Inflammatory macrophage treated with lipopolysaccharide for 4 hours (primary cell): ENCODE results near the gene COL20A1.

Experiments
- DNase-seq: peaks from one replicate; pipeline ENCODE4 v3.0.0-alpha.2; 2020

COL20A1 gene

DNA sequence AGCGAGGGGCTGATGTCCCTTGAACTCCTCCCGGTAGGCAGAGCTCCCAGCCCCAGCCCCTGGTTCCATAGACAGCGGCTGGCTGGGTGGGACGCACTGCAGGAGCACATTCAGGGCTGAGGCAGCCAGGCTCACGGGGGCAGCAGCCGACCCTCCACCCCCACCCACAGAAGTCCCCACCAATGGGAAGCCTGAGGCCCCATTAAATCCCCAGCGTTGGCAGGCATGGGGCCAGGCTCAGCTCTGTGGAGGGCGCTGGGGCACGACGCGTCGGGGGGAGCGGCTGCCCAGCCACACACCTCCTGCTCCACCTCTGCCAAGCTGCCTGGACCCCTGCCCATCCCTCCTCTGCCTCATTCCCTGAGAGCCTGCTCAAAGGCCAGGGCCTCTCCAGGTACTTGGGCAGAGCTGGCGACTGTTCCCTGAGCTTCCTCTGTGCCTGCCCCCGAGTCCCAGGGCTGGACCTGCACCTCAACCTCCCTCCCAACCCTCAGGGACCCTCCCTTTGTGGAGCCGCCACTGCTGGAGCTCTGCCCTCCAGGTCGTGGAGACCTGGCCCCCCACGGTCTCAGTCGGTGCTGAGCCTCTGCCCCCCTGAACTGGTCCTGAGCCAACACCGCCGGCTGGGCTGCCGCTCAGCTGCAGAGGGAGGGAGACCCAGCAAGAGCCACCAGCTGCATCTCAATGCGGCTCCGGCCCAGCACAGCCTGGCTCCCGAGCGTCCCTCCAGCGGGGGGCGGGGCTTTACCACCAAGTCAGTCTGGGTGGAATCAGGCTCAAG lies 59.0 kb downstream of the COL20A1 start:
- DNase-seq: no peak

GRCh38 chr20:63352811-63353221 lies 59.8 kb downstream of the COL20A1 start:
- no peak for DNase-seq

- DNase-seq: no peak
Observed at GRCh38 chr20:63354636-63355350, 61.8 kb downstream of the COL20A1 start.

GRCh38 chr20:63355781-63356295 lies 62.9 kb downstream of the COL20A1 start:
- no peak for DNase-seq

GRCh38 chr20:63356511-63356910 lies 63.5 kb downstream of the COL20A1 start:
- no peak for DNase-seq

DNA sequence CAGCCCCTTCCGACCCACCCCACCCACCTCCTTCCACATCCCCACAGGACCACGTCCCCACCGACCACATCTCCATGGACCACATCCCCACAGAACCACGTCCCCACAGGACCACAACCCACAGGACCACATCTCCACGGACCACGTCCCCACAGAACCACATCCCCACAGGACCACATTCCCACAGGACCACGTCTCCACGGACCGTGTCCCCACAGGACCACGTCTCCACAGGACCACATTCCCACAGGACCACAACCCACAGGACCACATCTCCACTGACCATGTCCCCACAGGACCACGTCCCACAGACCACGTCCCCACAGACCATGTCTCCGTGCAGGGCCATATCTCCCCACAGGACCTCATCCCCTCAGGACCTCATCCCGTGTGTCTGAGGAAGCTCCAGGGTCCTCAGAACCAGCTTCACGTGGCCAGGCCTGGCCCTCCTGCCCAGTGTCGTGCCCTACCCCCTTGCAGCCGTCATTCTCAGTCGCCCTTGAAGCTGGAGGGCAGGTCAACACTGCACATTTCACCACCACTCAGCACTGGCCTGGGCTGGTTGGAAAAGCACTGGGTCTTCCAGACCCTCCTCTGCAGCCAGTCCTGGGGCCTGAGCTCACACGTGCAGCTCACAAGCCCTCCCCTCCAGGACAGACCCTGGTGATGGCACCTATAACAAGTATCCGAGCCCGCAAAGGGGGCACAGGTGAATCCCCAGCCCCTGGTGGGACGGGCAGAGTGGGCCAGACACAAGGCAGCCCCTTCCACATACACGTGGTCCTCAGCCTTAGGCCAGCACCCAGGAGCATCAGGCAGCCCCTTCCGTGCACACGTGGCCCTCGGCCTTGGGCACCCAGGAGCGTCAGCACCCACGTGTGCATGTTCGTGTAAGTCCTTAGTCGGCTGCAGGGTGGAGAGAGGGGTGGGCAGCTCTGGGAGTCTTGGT lies 64.2 kb downstream of the COL20A1 start:
- DNase-seq: no peak

- DNase-seq: no peak
Observed at GRCh38 chr20:63357921-63358905, 65.2 kb downstream of the COL20A1 start.

- DNase-seq: no peak
Observed at GRCh38 chr20:63359164-63359934, 66.4 kb downstream of the COL20A1 start.

- no peak for DNase-seq
Observed at GRCh38 chr20:63359937-63360849, 67.2 kb downstream of the COL20A1 start.

DNA sequence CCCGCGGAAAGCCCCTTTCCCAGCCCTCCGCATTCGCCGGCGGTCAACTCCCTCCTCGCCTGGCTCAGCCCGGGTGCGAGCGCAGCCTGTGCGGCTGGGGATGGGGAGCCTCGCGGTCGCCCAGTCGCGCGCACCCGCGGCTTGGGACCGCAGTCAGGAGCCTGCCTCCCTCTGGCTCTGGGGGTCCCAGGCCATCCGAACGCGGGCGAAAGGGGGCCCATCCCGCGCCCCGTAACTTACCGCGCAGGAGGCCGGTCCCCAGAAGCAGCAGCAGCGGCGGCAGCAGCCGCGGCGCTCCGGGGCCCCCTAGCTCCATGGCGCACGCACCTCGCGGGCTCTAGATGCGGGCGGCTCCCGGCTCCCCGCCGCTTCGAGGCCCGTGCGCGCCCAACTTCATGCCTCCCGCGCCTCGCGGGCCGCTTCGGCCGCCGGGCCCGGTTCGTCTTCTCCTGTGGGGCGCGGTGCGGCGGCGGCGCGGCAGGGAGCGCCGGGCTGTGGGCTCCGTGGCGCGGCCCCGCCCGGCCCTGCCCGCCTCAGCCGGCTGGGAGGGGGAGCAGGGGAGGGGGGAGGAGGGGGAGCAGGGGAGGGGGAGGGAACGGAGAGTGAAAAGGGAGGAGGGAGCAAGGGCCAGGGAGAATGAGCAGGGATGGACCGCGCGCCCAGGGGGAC lies 68.0 kb downstream of the COL20A1 start, which contains the start of gene CHRNA4:
TSS of gene CHRNA4 (minus strand) at position 500 of the 669 bp plus-strand sequence. CDS start at position 316, 184 bp downstream.
- DNase-seq: no peak

DNA sequence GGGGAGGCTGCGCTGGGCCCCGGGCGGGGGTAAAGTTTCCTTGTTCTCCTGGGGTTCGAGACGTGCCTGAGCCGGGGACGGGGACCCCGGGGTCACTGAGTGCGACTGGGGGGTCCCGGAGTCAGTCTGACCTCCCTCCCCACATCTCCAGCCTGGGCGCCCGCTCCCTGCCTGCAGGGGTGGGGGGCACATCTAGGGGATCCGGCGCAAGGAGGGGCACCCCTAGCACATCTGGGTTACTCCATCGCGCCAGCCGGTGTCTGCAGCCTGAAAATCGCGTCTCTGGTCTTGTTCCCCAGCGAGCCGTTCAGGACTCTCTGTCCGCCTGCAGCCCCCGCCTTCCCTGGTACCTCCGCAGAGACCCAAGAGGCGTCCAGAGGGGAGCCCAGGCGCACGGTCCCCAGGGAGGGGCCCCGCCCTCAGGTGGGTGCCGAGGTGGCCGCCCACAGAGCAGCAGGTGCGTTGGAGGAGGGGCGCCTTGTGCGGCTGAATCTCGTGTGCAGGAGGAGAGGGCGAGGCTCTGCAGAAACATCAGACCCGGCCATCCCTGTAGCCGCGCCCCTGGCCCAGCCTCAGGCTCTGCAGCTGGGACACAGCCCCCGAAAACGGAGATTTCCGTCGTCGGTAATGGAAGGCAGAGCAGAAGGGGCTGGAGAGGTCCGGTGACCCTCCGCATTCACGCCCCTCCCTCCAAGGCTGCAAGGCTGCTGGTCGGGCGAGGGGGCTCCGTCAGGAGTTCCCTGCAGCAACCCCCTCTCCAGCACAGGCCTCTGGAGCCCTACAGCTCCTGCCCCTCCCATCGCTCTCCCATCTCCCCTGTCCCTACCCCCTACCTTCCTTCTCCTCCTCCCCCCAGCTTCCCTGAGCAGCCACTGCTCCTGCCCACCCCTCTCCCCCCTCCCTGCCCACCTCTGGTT lies 68.8 kb downstream of the COL20A1 start:
- DNase-seq: no peak

DNA sequence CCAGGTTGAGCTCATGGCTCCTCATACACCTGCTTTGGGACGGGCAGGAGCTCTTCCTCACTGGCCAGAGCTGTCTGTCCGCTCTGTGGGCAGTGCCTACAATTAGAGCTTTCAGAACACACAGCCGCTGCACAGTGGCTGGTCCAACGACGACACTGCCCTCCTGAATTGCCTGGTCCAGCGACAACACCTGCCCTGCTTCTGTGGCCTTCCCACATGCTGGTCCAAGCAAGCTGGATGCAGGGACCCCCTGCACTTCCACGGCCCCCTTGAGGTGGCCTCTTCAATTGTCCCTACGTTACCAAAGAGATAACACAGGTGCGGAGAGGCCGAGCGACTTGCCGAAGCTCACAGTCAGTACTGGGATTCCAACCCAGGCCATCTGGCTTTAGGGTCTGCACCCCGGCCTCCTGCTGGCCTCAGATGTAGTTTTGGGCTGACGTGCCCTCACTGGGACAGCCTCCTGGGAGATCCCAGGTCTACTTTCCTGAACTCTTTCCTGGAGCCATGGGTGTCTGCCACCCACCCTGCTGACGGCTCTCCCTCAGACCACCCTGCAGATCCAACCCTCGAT lies 69.5 kb downstream of the COL20A1 start:
- no peak for DNase-seq

DNA sequence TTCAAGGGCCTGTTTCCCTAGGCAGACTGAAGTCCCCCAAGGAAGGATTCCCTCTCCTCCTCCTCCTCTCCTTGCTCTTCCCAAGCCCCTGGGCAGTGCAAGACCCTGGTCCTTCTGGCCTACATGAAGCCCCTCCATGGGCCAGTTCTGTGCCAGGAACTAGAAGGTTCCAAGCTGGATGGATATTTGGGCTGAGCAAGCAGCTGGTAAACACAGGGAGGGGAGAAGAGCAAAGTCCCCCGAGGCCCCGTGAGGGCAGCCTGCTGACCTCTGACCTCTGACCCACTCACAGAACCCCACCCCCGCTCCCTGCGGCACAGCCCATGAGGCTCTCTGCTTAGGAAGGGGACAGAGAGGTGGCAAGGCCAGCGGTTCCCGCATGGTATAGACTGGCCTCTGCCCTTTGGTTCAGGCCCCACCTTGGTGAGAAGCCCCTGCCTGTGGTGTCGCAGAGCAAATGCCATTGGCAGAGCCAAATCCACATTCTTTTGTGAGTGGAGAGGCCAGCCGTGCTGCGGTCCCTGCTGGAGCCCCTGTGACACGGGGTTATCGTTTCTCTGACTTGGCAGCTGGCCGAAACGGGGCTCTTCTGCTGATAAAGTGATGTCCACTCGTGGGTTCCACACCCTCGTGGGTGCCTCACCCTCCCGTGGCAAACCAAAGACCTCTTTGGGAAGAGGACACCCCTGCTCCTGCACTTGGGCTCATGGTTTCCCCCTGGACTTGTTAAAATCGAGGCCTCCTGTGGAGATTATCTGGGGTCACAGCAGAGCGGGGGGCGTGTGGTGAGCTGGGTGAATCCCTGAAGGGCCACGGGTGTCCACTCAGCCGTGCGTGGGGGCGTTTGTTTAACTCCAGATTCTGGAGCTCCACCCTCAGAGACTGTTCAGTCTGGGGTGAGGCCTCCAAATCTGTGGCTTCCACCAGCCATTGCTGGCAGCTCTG lies 70.3 kb downstream of the COL20A1 start:
- no peak for DNase-seq

- DNase-seq: no peak
Observed at GRCh38 chr20:63363981-63364561, 71.1 kb downstream of the COL20A1 start.

- no peak for DNase-seq
Observed at GRCh38 chr20:63364801-63365585, 72.0 kb downstream of the COL20A1 start.
